Measurements from ENCODE around the gene FOSL1. TPM values are rescaled to one million over a fixed set of nuclear protein-coding genes. Genes with fewer than 3 reads are reported as not detected.

The FOSL1 gene
- total RNA-seq, 1 donor from 2014 or later, result 0.47 TPM

DNA sequence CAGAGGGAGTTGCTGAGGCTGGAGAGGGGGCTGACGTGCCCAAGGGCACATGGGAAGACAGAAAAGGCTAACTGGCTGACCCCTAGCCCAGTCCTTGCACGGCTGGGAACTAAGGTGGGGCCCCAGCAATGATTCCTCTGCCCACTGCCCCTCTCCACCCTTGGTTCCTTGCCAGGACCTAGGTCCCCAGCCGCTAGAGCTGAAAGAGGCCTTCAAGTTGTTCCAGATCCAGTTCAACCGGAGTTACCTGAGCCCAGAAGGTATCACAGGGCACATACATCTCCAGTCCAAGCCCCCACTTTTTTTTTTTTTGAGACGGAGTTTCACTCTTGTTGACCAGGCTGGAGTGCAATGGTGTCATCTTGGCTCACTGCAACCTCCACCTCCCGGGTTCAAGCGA lies 20.2 kb downstream of the FOSL1 start:
- DNase-seq, result no peak
- TF ChIP-seq, protein P1, sequence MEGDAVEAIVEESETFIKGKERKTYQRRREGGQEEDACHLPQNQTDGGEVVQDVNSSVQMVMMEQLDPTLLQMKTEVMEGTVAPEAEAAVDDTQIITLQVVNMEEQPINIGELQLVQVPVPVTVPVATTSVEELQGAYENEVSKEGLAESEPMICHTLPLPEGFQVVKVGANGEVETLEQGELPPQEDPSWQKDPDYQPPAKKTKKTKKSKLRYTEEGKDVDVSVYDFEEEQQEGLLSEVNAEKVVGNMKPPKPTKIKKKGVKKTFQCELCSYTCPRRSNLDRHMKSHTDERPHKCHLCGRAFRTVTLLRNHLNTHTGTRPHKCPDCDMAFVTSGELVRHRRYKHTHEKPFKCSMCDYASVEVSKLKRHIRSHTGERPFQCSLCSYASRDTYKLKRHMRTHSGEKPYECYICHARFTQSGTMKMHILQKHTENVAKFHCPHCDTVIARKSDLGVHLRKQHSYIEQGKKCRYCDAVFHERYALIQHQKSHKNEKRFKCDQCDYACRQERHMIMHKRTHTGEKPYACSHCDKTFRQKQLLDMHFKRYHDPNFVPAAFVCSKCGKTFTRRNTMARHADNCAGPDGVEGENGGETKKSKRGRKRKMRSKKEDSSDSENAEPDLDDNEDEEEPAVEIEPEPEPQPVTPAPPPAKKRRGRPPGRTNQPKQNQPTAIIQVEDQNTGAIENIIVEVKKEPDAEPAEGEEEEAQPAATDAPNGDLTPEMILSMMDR (IDR thresholded peaks at IDR 0.05; ENCODE audit: borderline replicate concordance), result no peak
- Histone ChIP-seq H3K27ac (replicated peaks) (no peak overlapping the region), H3K27me3 (ENCODE audit: low read depth) (no peaks in the 10 kb centered on the region), H3K9me3 (replicated peaks) (no peaks in the 10 kb centered on the region), H3K4me3 (no peak overlapping the region), H3K4me1 (peaks cover 10% of the 10 kb centered on the region), H3K36me3 (peaks cover 25% of the 10 kb centered on the region)
- intact Hi-C loops (cut with micrococcal nuclease), result loop anchor here (10.0 kb wide), 1 partner anchor 115 kb away; no protein-coding TSS in a partner anchor

DNA sequence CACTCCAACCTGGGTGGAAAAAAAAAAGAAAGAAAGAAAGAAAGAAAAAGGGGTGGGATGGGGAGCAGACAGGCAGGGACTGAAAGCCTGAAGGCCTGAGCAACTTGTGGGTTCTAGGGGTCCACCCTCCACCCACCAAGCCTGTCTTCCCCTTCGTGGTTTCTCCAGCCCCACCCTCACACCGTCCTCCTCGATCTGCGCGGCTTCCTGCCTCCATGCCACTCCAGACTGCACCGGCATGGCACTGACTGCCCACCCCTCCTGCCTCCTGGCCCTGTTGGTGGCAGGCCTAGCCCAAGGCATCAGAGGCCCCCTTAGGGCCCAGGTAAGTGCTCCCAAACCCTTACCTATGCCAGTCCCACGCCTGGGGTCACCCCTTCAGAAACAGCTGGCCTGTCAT lies 20.6 kb downstream of the FOSL1 start, which contains the start of gene CTSW:
CTSW (plus strand) TSS at position 221 of the 400 bp plus-strand sequence; CDS start at position 239, 18 bp downstream.
- TF ChIP-seq, protein P1 (IDR thresholded peaks at IDR 0.05; ENCODE audit: borderline replicate concordance), result no peak
- H3K36me3 ChIP-seq, result peaks cover 25% of the 10 kb centered on the region
- H3K27me3 ChIP-seq (ENCODE audit: low read depth), result no peaks in the 10 kb centered on the region
- H3K4me1 ChIP-seq, result peaks cover 6% of the 10 kb centered on the region
- H3K27ac ChIP-seq (replicated peaks), result no peak within 1 kb of the TSS
- DNase-seq, result no peak
- no peaks in the 10 kb centered on the region for H3K9me3 ChIP-seq (replicated peaks)
- no peak within 1 kb of the TSS for H3K4me3 ChIP-seq
- intact Hi-C loops (cut with micrococcal nuclease), result loop anchor here (10.0 kb wide), 1 partner anchor 115 kb away; no protein-coding TSS in a partner anchor

DNA sequence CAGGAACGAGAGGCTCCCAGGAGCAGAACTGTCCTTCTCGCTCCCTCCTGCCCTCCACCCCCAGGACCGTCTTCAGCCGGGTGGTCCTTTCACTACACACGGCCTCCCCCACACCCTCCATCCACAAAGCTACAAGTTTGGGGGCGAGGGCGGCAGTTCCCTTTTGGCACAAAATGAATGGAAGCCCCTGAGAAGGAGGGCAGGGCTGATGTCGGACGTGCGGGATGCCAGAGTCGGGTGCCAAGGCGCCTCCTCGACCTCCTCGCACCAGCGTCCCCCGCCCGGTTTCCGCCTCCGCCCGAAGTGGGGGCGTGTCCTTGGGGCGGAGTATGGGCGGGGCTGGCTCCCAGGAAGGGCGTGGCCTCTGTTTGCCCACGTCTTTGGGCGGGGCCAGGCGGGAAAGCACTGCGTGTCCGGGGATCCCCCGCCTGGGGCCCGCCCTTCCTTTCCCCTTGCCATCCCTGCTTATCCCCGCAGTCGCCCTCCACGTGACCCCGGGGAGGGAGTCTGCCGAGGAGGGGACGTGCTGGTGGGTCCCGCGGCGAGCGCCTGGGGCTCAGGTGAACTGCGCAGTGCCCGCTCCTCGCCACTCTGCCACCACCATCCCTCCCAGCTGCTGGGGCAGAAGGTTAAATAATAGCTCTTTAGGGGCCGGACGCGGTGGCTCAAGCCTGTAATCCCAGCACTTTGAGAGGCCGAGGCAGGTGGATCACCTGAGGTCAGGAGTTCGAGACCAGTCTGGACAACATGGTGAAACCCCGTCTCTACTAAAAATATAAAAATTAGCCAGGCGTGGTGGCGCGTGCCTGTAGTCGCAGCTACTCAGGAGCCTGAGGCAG lies 26.7 kb downstream of the FOSL1 start:
- DNase-seq, result peak; percentile 96
- H3K27me3 ChIP-seq (ENCODE audit: low read depth), result no peaks in the 10 kb centered on the region
- H3K4me3 ChIP-seq, result peak overlapping the region; percentile 76
- intact Hi-C loops (cut with micrococcal nuclease), result no loop called here
- peaks cover 44% of the 10 kb centered on the region for H3K4me1 ChIP-seq
- peaks cover 9% of the 10 kb centered on the region for H3K36me3 ChIP-seq
- TF ChIP-seq, protein P1 (IDR thresholded peaks at IDR 0.05; ENCODE audit: borderline replicate concordance), result no peak
- peak overlapping the region; percentile 98 for H3K27ac ChIP-seq (replicated peaks)
- H3K9me3 ChIP-seq (replicated peaks), result no peaks in the 10 kb centered on the region

DNA sequence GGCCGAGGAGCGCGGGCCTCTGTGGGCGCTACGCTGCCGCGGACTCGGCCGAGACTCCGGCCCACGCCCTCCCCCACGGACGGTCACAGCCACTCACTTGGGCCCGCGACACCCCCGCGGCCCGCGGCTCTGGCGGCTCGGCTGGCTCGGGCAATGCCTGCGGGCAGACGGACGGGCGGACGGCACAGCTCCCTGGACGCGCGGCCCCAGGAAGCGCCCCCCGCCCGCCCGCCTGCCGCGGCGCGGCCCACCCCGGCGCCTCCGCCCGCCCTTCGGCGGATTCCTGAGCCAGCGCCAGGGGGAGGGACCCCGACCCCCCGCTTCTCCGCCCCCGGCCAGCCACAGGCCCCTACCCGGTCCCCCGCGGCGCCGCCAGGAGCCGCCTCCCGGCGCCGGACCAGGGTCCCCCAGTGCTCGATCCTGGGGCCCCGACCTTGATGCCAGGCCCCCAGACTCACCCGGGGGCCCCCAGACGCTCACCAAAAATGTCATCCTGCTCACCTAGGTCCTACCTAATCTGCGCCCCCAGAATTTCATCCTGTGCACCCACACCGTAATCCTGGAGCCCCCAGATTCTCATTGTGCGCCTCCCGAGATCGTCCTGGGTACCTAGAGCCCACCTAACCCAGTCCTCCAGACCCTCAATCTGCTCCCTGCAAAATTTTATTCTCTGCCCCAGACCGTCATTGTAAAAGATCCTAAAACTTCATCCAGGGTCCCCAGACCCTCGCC lies 27.4 kb downstream of the FOSL1 start, which contains the start of gene EFEMP2:
EFEMP2 (minus strand) TSS at position 215 of the 732 bp plus-strand sequence. CDS start 446 bp downstream, outside the sequence.
- peak within 1 kb of the TSS; percentile 76 for H3K4me3 ChIP-seq
- intact Hi-C loops (cut with micrococcal nuclease), result no loop called here
- DNase-seq, result peak; percentile 61
- peaks cover 17% of the 10 kb centered on the region for H3K36me3 ChIP-seq
- TF ChIP-seq, protein P1 (IDR thresholded peaks at IDR 0.05; ENCODE audit: borderline replicate concordance), result no peak
- no peaks in the 10 kb centered on the region for H3K27me3 ChIP-seq (ENCODE audit: low read depth)
- H3K9me3 ChIP-seq (replicated peaks), result no peaks in the 10 kb centered on the region
- H3K27ac ChIP-seq (replicated peaks), result peak within 1 kb of the TSS; percentile 98
- H3K4me1 ChIP-seq, result peaks cover 48% of the 10 kb centered on the region

DNA sequence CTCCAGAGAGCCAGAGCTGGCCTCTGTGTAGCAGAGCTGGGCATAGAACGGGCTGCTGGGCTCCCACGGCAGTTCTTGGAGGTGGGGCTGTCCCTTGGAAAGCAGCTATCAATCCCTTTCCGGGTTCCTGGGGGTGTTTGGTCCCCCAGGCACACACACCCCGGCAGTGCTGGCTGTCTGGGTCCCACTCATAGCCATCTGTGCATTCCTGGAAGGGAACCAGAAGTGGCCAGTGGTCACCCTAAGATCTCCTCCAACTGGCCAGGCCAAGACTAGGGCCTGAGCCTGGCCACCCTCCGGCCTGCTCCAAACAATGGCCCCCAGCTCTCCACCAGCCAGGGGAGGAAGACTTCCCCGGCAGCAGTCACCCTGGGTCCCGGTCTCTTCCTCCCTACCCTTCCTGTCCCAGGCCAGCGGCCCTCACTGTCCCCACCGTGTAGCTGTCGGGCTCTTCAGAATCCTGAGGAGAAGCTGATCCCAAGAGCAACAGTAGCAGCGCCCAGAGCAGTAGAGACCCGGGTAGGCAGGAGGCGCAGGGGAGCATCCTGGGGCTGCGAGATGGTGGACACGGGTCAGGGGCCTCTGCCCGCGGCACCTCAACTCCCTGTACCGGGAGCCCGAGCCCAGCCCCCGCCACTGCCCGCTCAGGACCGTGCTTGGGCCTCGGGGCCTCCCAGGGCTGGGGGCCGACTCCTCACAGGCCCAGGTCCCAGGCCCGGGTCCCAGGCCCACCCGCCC lies 28.2 kb downstream of the FOSL1 start:
- Histone ChIP-seq H3K4me3 (peak overlapping the region; percentile 76), H3K36me3 (peaks cover 24% of the 10 kb centered on the region), H3K4me1 (peaks cover 54% of the 10 kb centered on the region), H3K27me3 (ENCODE audit: low read depth) (no peaks in the 10 kb centered on the region), H3K27ac (replicated peaks) (peak overlapping the region; percentile 98), H3K9me3 (replicated peaks) (no peaks in the 10 kb centered on the region)
- TF ChIP-seq, protein P1 (IDR thresholded peaks at IDR 0.05; ENCODE audit: borderline replicate concordance), result peak; percentile 34
- intact Hi-C loops (cut with micrococcal nuclease), result no loop called here
- DNase-seq, result peak; percentile 48
